Erythroblast (primary cell): ENCODE measurements around the gene PLCB4.

Experiments
- DNase-seq, 2 experiments: peaks; one replicate each; lab custom pipeline; 2025; lab: John Stamatoyannopoulos, UW
- GATA1 ChIP-seq: IDR thresholded peaks from 2 replicates; pipeline ENCODE4 v1.6.1; 2011; ENCODE audit warnings: low read depth, mild to moderate bottlenecking, control low read depth, low read length, moderate library complexity
- POLR2A ChIP-seq: IDR thresholded peaks from 2 replicates; pipeline ENCODE4 v1.6.1; 2011; ENCODE audit warnings: mild to moderate bottlenecking, low read length

PLCB4 gene

GRCh38 chr20:9503526-9504245 lies 434.8 kb downstream of the PLCB4 start:
- TF ChIP-seq GATA1 (no peak), POLR2A (no peak)
- no peak for DNase-seq

GRCh38 chr20:9506280-9506821 lies 437.5 kb downstream of the PLCB4 start:
- TF ChIP-seq GATA1 (no peak), POLR2A (no peak)
- DNase-seq = no peak

GRCh38 chr20:9506964-9507369 lies 438.1 kb downstream of the PLCB4 start:
- no peak for TF ChIP-seq POLR2A
- TF ChIP-seq GATA1 = no peak
- no peak for DNase-seq

GRCh38 chr20:9507544-9508239 lies 438.8 kb downstream of the PLCB4 start:
- DNase-seq = no peak
- TF ChIP-seq GATA1 = no peak
- TF ChIP-seq POLR2A = no peak

- no peak for TF ChIP-seq GATA1
- TF ChIP-seq POLR2A = no peak
- no peak for DNase-seq
Measured at GRCh38 chr20:9508240-9508661, 439.4 kb downstream of the PLCB4 start.

- DNase-seq = no peak
- TF ChIP-seq POLR2A (no peak), GATA1 (no peak)
Measured at GRCh38 chr20:9508696-9509178, 439.9 kb downstream of the PLCB4 start.

GRCh38 chr20:9509246-9509645 lies 440.4 kb downstream of the PLCB4 start:
- TF ChIP-seq GATA1 (no peak), POLR2A (no peak)
- DNase-seq = no peak

- no peak for DNase-seq
- TF ChIP-seq POLR2A (no peak), GATA1 (no peak)
Measured at GRCh38 chr20:9510911-9511310, 442.0 kb downstream of the PLCB4 start.

- TF ChIP-seq GATA1 (no peak), POLR2A (no peak)
- DNase-seq = no peak
Measured at GRCh38 chr20:9514072-9514460, 445.2 kb downstream of the PLCB4 start.

GRCh38 chr20:9514461-9515213 lies 445.8 kb downstream of the PLCB4 start, which contains the start of gene LAMP5:
LAMP5 (plus strand) TSS chr20:9514590; CDS start chr20:9514853, 263 bp downstream.
- TF ChIP-seq GATA1 (no peak), POLR2A (no peak)
- no peak for DNase-seq

GRCh38 chr20:9515214-9515585 lies 446.3 kb downstream of the PLCB4 start:
- DNase-seq = no peak
- TF ChIP-seq GATA1 (no peak), POLR2A (no peak)

GRCh38 chr20:9515741-9516233 lies 446.9 kb downstream of the PLCB4 start:
- TF ChIP-seq POLR2A = no peak
- TF ChIP-seq GATA1 = no peak
- DNase-seq = no peak

- TF ChIP-seq POLR2A (no peak), GATA1 (no peak)
- DNase-seq = no peak
Measured at GRCh38 chr20:9516234-9516871, 447.5 kb downstream of the PLCB4 start.
